NCI-H748 (cell line): ENCODE results near the gene COBLL1.
"Not testable (repeated sequence)": the region's sequence is repeated elsewhere in the genome, so short reads cannot be mapped to it uniquely, and the experiment has no call there.

ENCODE experiments used
- DNase-seq: peaks from one replicate; lab custom pipeline; 2025; ENCODE audit not compliant: unreplicated experiment; lab: John Stamatoyannopoulos, UW

COBLL1 gene

DNA sequence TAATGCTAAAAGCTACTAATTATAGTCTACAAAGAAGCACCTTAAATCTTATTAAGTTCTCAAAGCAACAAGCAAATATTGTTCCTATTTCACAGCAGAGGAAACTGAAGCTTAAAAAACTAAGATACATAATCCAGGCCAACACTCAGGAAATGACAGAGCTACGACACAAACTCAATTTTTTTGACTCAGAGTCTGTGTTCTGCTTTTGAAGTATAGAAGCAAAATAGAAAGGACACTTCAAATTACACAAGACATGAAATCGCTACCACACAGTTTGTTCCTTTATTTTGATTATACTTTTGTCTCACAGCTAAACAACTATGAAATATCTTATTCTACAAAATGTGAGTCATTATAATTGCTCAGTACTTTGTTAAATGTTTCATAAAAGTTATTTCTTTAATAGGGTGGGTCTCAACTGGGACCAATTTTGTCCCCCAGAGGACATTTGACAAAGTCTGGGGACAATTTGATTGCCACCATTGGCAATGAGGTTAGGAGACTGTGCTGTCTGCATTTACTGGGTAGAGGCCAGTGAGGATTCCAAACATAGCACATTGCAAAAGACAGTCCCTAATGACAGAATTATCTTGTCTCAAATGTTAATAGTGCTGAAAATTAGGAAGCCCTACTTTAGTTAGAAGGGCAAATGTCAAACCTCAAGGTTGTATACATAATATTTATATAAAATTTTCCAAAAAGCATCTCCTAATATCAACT lies 118.8 kb downstream of the COBLL1 start:
- no peak for DNase-seq

DNA sequence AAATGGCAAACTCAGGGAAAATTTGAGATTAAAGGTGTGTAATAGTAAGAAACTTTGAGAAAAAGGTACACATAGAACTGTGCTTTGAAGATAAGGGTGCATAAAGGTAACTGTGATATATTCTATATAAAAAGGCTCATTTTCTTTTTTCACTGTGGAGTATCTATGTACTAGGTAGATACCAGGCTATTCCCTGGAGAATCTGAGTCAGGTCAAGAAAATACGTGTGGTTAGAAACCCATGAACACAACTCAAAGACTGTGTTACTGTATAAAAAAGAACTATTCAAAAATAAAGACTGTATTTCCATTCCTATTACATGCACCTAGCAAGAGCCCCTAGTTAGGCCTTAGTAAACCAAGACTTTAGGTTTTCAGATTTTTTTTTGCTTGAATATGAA lies 120.2 kb downstream of the COBLL1 start:
- DNase-seq, result no peak

DNA sequence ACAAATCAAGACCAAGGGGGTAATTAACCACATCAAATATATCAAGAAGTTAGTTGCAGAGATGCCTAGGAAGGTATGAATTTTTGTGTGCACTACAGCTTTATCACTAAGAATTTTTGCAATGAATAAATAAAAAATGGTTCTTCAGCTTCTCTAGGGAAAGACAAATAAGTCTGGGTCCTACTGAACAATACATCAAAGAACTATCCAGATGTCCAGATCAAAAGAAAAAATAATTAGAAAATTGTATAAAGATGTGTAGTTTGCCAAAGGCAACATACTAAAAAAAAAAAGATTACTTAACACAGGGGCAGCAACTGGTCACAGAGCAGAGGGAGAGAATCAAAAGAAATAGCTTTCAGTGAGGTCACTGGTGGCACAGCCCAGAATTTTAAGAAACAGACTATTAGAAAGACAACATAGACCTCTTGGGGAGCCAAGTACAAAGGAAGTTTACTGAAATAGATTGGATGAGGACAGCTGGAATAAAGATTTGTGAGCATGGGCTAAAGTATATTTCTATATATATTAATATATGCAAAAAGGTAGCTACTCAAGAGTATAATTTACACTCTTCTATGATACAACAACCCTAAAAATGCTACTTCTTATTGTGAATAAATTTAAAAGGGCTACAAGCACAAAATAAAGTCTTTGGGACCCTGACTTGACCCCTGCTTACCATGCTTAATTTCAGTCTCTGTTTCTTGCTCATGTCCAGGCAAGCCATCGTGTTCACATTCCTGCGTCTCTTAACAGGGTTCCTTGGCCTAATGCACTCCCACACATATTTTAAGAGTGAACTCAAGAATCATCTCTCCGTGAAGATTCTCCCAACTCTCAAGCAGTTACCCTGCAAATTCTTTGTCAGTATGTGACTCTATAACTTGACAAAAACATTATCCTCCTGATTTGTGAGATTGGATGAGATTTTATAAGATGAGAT lies 121.4 kb downstream of the COBLL1 start:
- no peak for DNase-seq

DNA sequence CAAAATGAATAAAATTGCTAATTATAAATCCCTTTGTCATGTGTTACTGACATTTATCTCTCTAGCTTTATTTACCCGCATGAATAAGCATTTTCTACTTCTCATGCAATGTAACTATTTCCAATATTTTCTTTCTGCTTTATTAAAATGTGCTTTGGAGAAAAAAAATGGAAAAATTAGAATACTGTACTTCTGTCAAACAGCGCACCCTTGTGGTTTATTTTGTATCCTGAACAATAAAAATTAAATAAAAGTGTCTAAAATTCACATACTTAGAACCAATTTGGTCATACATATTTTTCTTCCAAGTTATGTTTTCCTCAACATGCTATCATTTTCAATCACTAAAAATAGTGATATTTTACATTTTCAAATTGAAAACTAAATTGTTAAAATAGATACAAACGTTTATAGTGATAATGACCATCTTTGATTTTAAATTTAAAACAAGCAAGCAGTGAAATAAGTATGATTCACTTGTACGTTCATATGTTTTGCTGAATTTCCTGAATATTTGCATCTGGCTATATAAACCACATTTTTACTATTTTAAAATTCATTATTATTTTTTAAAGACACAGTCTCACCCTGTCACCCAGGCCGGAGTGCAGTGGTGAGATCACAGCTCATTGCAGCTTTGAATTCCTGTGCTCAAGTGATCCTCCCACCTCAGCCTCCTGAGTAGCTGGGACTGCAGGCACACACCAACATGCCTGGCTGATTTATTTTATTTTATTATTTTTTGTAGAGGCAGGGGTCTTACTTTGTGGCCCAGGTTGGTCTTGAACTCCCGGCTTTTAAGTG lies 124.4 kb downstream of the COBLL1 start:
- DNase-seq, result peak; percentile 45

DNA sequence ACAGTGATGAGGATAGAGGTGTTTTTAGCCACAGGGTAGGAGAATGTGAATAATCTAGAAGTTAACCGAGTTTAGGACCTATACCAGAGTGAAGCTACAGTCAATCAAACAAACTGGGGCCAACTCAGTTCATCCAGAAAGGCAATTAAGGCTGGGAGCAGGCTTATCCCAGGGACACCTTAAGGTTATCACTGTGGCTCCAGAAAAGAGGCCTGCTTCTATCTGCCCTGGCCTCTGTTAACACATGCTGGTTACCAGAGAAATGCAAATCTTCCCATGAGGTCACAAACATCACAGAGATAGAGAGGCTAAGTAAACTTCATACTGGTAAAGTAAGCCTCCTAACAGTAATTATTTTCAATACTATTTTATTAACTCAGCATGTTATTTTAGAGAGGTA lies 127.2 kb downstream of the COBLL1 start:
- DNase-seq, result no peak

DNA sequence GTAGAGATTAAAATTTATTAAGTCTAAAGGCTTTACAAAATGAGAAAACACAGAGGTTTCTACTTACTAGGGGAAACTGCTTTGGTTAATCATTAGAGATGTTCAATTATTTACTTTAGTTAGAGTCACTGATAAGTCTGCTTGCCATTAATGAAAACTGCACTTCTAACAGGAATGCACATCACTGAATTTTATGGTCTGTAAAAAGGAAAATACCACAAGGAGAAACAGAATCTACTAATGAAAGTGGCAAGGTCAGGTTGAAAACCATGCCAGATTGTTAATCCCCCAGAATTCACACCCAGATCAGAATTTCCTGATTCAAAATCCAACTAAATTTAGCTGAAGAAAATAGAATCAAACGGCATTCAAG lies 129.9 kb downstream of the COBLL1 start:
- no peak for DNase-seq

DNA sequence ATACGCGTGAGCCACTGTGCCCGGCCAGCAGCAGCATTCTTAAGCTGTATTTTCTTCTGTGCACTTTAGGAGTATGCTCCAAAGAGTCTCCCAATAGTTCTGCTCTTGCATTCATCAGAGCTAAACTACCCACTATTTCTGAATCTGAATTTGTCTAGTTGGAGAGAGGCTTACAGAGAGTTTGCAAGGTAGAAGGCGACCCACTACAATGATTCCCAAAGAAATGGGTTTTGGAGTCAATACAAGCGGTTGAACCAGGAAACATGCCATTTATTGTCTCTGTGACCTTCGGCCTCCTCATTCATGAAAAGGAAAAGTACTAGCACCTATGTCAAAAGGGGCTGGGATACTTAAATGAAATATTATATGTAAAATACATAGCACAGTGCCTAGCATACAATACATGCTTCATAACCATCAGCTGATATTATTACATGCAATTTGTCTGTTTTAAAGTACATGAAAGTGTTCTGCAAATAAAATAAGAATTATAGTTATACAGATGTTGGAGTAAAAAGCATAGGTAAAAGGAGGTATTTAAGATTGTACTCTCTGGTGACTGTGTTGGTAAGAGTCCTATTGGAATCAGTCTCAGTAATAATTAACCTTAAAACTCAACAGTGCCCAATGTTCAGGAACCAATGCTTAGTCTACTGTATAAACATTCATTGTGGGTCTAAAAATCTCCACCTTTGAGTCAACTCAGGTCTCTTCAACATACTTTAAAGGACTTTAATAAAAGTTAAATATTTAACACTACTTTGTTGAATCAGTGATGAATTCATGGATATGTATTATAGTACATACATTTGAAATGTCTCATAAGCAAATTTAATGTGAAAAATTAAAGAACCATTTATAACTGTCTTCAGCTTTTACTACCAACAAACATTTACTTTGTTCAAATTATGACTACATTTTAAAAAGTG lies 130.5 kb downstream of the COBLL1 start:
- DNase-seq, result no peak

DNA sequence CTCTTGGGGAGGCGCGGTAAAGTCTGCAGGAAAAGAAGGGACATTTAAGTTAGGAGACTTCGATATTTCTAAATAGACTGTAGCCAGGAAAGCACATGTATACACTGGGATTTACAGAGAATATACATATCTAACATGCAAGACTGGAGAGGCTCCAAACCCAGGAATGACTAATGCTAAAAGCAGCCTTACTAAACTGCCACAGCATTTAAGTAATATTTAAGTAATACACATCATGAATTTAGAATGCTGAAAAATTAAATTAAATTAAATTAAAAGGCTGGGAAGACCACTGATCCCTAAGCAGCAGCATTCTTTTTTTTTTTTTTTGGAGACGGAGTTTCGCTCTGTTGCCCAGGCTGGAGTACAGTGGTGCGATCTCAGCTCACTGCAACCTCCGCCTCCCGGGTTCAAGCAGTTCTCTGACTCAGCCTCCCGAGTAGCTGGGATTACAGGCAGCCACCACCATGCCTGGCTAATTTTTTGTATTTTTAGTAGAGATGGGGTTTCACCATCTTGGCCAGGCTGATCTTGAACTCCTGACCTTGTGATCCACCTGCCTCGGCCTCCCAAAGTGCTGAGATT lies 131.3 kb downstream of the COBLL1 start:
- not testable (repeated sequence) for DNase-seq

DNA sequence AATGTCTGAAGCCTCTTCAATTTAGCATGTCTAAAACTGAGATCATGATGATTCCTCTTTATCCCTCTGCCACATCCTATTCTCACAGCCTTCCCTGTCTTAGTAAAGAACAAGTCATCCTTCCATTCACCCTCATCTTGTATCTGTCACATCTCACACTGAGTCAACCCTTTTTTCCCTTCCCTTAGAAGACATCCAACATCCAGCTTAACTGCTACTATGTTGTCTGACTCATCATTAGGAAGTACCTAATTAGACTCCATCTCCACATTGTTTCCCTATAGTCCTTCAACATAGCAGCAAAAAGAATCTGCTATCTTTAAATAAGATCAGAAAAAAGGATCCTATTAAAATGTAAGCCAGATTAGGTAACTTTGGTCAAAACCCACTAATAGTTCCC lies 135.1 kb downstream of the COBLL1 start:
- no peak for DNase-seq

DNA sequence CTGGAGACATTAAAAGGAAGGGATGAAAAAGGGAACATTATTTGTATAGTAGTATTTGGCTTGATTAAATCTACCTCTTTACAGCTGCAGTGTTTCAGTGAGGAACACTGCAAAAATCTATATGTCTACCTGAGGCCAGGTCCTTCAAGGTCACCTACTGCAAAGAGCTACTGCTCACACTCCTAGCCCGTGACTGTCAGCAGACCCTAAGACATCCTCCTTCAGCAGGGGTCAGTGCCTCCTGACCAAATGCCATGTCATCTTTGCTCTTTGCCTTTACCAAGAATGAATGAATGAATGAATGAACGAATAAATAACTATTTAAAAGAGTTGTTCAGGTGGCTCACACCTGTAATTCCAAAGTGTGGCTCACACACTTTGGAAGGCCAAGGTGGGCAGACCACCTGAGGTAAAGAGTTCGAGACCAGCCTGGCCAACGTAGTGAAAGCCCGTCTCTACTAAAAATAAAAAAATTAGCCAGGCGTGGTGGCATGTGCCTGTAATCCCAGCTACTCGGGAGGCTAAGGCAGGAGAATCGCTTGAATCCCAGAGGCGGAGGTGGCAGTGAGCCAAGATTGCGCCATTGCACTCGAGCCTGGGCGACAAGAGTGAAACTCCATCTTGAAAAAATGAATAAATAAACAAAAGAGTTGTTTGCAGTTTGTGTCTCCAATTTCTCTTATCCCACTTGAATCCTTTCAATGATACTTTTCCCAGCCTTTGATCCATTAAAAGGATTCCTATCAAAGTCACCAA lies 136.0 kb downstream of the COBLL1 start:
- no peak for DNase-seq

DNA sequence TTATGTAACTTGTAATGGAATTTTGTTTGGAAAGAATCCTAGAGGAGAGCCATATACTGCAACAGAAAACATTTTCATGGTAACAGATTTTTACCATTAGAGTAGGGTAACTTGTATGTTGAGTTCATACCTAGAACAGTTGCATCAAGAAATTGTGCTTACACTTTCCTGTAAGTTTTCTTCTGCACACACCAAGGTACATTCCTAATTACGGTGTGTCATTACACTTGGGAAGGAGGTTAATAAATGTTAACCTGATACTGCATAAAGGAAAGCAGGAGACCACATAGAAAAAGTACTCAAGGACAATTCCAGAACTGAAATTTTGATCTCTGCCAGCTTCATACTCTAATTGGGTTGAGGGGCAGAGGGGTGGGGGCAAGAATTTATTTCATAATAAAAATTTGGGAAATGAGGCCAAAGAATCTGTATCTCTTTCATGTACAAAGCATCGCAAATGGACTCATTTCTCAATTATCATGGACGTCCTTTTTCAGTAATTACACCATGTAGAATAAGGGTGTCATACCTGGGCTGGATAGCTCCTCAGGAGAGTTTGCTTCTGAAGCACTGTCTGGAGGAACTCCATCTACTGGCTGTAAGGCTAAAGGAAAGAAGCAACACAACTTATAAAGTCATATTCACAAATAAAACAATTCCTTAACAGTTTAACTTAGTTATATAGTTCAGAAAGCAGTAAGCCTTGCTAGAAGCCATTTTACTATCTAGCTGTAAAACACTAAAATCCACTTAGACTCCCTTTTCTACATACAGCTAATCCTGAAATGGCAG lies 137.5 kb downstream of the COBLL1 start:
- no peak for DNase-seq

DNA sequence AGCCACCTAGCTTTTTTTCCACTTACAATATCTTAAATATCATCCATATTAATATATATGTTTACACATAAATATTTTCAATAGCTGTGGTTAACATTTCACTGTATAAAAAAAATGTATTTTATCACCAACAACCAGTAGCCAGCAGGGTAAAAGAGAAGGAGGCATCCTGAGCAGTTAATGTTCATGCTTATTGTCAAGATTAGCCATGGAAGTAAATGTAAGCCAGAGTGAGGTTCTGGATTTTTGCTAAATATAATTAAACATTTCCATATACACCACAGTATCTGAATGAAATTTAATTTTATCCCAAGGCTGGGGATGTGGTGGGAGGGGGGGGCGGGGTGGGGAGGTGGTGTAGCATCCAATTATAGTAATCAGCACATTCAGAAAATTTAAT lies 140.1 kb downstream of the COBLL1 start:
- no peak for DNase-seq

DNA sequence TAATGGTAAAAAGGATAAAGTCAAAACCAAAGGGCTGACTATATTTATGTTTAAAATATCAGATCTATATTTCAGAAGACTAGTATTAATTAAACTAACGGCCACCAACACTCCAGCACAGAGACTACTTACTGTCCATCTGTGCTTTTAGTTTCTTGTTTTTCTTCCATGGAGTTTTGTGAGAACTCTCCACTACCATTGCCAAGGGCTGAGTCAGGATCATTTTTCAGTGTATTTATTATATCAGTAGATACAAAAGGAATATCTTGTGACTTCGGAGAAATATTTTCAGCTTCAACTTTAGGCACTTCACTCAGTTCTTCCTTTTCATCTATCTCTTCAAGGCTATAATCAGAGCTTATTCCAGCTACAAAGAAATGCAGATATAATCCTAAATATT lies 141.2 kb downstream of the COBLL1 start:
- DNase-seq, result no peak

DNA sequence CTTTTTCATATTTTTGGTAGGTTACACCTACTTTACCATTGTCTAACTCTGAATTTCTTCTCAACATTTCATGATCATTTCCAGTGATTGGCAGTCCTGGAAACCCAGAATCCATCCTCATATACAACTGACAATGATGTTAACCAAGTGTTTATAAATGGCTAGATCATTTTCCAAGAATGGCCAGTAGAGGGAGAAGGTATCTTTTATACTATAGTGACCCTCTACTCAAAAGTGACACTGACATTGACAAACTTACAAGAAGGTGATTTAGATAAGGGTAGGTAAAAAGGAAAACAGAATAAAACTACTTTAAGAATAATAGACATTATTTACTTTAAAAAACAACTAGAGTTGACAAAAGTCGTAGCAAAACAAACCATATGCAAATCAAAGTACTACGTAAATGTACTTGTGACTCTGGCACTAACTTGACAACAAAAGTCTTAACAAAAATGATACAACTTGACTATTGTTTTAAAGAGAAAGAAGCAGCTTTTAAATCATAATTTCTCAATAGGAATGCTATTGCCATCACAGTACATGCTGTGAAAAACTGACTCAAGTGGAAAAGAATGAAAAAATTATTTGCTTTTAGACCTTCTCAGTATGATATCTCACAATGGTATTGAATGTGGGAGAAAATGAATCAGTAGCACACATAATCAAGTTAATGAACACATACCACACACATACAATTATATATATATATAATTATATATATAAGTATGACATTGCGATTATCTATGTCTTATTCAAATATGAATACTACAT lies 143.7 kb downstream of the COBLL1 start:
- DNase-seq, result peak; percentile 55

DNA sequence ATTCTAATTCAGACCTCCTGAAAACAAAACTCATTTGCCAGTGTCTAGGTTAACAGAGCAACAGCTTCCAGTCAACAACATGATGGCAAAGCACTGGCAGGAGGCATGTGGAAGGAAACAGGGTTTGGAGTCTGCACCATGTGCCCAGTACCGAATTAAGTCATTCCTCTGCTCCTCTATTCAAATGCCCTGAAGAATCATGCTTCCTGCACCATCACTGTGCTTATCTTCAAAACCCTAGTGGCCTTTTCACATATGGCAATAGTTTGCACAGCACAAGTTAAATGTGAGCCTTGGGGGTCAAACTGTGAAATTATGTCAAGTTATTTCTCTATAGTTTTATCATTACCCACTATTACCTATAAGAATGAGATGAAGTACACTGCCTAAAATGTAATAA lies 145.0 kb downstream of the COBLL1 start:
- no peak for DNase-seq

DNA sequence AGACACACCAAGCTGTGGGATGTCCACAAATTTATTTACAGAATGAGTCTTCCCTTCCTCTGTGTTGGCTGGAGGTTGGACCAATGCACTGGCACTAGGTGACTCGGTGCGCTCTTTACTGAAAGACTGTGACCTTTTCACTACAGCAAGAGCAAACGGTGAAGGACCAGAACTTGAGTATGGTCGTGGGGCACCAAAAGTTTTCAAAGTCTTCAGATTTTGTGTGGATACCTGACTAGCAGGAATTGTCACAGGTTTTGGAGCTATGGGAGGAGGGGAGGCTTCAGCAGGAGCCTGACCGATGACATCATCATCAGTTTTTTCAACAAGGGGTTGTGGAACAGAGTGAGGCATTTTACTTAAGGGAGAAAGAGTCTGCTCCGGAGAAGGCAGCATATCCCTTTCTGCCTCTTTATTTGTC lies 147.3 kb downstream of the COBLL1 start:
- DNase-seq, result no peak

DNA sequence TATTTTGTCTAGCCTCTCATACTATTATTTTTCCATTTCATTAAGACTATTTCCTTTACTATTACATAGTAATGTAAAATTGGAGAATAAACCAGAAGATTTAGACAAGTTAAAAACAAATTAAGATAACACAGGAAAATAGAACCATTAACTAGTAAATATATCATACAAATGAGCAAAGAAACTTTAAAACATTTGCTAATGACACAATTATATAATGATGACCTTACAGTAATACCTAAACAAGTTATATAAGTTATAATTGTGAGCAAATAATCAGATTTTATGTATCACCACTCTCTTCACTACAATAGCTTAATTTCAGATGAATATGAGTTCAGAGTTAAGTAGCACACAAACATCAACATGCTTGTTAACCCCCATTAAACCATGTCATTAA lies 147.8 kb downstream of the COBLL1 start:
- DNase-seq, result no peak

DNA sequence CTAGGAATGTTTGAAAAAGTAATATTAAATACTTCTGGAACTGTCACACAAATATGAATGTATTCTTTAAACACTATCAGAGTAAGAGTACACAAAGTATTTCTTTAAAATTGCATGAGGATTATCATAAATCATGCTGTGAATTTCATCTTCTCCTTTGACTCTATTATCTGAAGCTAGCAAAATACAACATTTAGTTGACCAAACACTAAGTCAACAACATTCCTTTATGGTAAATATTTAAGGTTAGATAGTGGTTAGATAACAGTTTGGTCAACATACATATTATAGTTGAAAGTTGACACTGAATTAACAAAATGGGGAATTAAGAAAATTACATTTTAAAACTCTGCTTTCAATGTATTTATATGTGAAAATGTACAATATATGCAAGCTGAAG lies 148.2 kb downstream of the COBLL1 start:
- no peak for DNase-seq
